ENCODE measurements around the gene STRN3.
"Not testable (repeated sequence)": the region's sequence is repeated elsewhere in the genome, so short reads cannot be mapped to it uniquely, and the experiment has no call there.

STRN3 gene

GRCh38 chr14:31003284-31003683 is 22.9 kb downstream of the STRN3 start:
- FAIRE-seq (no peak), DNase-seq (ENCODE audit: insufficient read length, low spot score) (no peak)

DNA sequence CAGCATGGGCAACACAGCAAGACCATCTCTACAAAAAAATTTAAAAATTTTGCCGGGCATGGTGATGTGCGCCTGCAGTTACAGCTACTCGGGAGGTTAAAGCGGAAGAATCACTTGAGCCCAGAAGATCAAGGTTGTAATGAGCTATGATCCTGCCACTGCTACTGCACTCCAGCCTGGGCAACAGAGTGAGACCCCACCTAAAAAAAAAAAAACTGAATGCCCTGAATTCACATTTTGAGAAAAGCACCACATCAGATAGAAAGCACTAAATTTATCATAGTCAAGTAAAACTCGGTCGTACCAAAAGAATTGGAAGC is 24.9 kb downstream of the STRN3 start:
- DNase-seq (ENCODE audit: insufficient read length, low spot score) (no peak), FAIRE-seq (no peak)

- DNase-seq (ENCODE audit: insufficient read length, low spot score) (no peak), FAIRE-seq (no peak)
These were observed 25.4 kb downstream of the STRN3 start for GRCh38 chr14:31000629-31001338.

DNA sequence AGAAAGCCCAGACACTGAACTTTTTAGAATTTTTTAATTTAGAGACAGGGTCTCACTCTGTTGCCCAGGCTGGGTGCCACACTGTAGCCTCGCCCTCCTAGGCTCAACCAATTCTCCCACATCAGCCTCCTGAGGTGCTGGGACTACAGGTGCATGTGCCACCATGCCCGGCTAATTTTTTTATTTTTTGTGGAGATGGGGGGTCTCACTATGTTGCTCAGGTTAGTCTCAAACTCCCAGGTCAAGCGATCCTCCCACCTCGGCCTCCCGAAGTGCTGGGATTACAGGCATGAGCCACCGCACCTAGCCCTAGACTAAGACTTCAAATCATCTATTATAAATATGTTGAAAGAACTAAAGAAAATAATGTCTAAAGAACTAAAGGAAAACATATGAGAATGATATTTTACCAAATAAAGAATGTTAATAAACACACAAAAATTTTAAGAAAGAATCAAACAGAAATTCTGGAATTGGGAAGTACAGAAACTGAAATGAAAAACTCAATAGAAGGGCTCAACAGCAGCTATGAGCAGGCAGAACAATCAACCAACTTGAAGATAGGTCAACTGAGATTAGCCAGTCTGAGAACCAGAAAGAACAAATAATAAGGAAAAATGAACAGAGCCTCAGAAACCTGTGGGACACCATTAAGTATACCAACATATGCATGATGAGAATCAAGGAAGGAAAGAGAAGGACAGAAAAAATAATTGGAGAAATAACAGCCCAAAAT is 27.0 kb downstream of the STRN3 start:
- FAIRE-seq = no peak
- no peak for DNase-seq (ENCODE audit: insufficient read length, low spot score)

DNA sequence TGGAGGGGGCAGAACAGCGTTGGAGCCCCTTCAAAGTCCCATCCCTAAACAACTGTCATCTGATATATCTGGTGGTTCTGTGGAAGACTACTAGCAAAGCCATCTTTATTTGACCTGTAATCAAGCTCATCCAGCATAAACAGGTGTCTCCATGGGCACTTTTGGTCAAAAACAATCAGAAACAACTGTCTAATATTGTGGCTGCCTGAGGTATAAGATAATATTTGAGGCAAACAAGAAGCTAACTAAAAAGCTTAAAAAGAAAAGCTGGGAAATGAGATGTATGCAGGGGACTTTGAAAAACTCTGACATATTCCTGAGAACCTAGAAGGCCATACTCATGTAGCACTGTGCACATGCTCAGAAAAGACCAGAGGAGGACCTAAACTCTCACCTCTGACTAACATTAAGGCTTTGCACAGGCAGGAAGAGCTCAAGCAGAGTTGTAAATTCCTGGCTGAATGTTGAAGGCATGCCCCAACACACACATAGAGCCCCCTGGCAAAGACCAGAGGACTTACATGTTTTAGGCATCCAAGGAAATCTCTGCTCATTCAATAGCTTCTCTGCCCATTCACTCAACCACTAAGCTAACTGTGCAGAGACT is 28.0 kb downstream of the STRN3 start:
- no peak for DNase-seq (ENCODE audit: insufficient read length, low spot score)
- FAIRE-seq = no peak

DNA sequence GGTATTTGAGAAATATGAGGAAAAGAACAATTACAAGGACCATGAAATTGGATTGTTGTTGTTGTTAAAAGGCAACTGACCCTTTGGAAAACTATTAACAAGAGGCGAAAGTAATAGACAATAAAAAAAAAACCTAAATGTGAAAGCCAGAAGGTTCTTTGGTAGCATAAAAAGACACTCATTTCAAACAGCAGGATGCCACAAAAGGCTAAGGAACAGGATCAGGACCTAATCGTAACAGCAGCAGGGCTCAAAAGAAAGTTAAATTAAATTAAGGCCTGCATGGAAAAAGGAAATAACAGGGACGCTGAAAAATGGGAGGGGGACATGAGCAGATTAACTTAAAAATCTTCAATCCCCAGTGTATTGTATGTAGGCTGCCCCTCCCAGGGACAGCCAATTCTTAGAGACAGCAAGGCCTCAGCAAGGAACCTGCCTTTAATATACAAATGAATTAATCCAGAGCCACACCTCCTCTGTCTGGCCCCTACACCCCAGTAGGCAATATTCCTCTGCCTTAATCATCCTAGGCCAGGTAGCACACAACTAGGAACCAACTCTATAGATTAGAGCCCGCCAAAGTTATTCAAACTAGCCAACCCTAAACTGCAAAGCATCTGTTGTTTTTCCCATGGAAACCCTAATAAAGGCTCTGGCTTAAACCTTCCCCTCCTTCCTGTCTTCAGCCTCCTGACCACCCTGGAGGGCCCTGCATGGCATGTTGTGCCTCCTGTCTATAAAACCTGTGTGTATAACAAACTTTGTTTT is 29.1 kb downstream of the STRN3 start:
- FAIRE-seq = no peak
- DNase-seq (ENCODE audit: insufficient read length, low spot score) = no peak

- FAIRE-seq = no peak
- DNase-seq (ENCODE audit: insufficient read length, low spot score) = no peak
These were observed 30.5 kb downstream of the STRN3 start for GRCh38 chr14:30995689-30996088.

- FAIRE-seq (peak; percentile 77), DNase-seq (ENCODE audit: insufficient read length, low spot score) (no peak)
These were observed 31.2 kb downstream of the STRN3 start for GRCh38 chr14:30994681-30995620.

DNA sequence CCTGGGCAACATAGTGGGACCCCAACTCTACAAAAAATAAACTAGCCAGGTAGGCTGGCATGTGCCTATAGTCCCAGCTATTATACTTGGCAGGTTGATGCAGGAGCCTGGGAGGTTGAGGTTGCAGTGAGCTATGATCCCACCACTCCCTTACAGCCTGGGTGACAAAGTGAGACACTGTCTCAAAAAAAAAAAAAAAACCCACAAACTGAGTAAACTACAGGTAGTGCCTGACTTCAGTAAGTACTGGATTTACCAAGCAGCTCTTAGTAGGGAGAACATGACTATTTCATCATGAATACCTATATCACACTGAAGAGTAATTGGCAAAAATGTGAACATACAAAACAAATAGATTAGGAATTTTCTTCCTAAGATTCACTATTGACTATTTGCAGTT is 33.1 kb downstream of the STRN3 start:
- FAIRE-seq (no peak), DNase-seq (ENCODE audit: insufficient read length, low spot score) (no peak)

GRCh38 chr14:30991408-30991807 is 34.8 kb downstream of the STRN3 start:
- DNase-seq (ENCODE audit: insufficient read length, low spot score) (no peak), FAIRE-seq (no peak)

DNA sequence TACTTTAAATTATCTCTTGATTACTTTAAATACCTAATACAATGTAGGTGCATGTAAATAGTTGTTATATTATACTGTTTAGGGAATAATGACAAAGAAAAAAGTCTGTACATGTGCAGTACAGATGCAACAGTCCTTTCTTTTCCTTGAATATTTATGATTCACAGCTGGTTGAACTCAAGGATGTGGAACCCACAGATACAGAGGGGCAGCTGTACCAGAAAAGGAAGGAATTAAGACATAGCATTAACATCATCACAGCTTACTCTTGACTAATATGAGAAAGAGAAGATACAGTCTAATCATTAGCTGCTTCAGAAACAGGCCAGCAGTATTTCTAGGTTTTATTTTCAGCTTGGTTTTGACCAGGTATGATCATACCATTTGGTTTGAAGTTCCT is 35.4 kb downstream of the STRN3 start:
- FAIRE-seq (no peak), DNase-seq (ENCODE audit: insufficient read length, low spot score) (no peak)

- no peak for DNase-seq (ENCODE audit: insufficient read length, low spot score)
- no peak for FAIRE-seq
These were observed 37.7 kb downstream of the STRN3 start for GRCh38 chr14:30988509-30988908.

- DNase-seq (ENCODE audit: insufficient read length, low spot score) (no peak), FAIRE-seq (no peak)
These were observed 40.4 kb downstream of the STRN3 start for GRCh38 chr14:30985796-30986195.

GRCh38 chr14:30983858-30984257 is 42.3 kb downstream of the STRN3 start:
- DNase-seq (ENCODE audit: insufficient read length, low spot score) = no peak
- FAIRE-seq = no peak

DNA sequence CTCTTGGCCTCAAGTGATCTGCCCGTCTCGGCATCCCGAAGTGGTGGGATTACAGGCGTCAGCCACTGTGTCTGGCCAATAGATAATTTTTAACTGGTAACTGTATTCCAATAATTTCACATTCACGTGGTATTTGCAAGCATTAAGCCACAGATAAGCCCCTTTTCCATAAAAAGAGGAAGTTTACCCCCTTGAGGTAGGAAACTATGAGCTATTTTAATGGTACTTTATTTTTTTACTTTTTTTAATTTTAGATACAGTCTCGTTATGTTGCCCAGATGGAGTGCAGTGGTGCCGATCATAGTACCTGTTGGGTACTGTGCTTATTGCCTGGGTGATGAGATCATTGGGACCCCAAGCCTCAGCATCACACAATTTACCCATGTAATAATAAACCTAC is 43.6 kb downstream of the STRN3 start:
- FAIRE-seq = no peak
- DNase-seq (ENCODE audit: insufficient read length, low spot score) = no peak

GRCh38 chr14:30980980-30981379 is 45.2 kb downstream of the STRN3 start:
- no peak for DNase-seq (ENCODE audit: insufficient read length, low spot score)
- FAIRE-seq = no peak

- DNase-seq (ENCODE audit: insufficient read length, low spot score) = not testable (repeated sequence)
- peak; percentile 45 for FAIRE-seq
These were observed 46.0 kb downstream of the STRN3 start for GRCh38 chr14:30980106-30980704.

- DNase-seq (ENCODE audit: insufficient read length, low spot score) (no peak), FAIRE-seq (no peak)
These were observed 48.4 kb downstream of the STRN3 start for GRCh38 chr14:30977752-30978151.

- no peak for DNase-seq (ENCODE audit: insufficient read length, low spot score)
- no peak for FAIRE-seq
These were observed 51.6 kb downstream of the STRN3 start for GRCh38 chr14:30974628-30975027.

Measured in GM19239 (cell line).